IMR-90 (cell line): ENCODE measurements around the gene TMEM126A. TPM values are rescaled to one million over a fixed set of nuclear protein-coding genes. Genes with fewer than 3 reads are reported as not detected.
"Not testable (repeated sequence)": the region's sequence is repeated elsewhere in the genome, so short reads cannot be mapped to it uniquely, and the experiment has no call there.

Source experiments
- ATAC-seq: fragments of 200-7000 bp; cut with Tn5 transposase; 2 replicates; pipeline ENCODE4 v1.9.1; 2020; ENCODE audit warnings: low read depth, mild to moderate bottlenecking, moderate library complexity
- BruUV-seq: library from RNA; stranded (reverse); fragments of 400-500 nt; replicated peaks from 2 replicates; lab custom pipeline; 2021; lab: Mats Ljungman, UMichigan
- CTCF ChIA-PET: fragments of 300-600 bp; formaldehyde crosslinking; extraction: SDS; loops from one replicate; lab custom pipeline; 2021; ENCODE audit warnings: antibody characterized with exemption; lab: Yijun Ruan, JAX
- POLR2A ChIA-PET: fragments of 300-600 bp; sonication (Branson Sonifier 250); formaldehyde crosslinking; loops from one replicate; lab custom pipeline; 2022; ENCODE audit warnings: antibody characterized with exemption; ENCODE audit not compliant: unreplicated experiment; lab: Charles Lee
- DNase-seq: peaks from one replicate; pipeline ENCODE4 v3.0.0; 2013
- H2AFZ ChIP-seq: replicated peaks from 2 replicates; pipeline ENCODE3; 2013; ENCODE audit warnings: low read length, mild to moderate bottlenecking; ENCODE audit not compliant: poor library complexity
- H2AK5ac ChIP-seq: 2 replicates; pipeline ENCODE4 v1.6.1; 2013; ENCODE audit warnings: low read depth, low read length, inconsistent platforms
- H2AK9ac ChIP-seq: replicated peaks from 2 replicates; pipeline ENCODE3; 2013; ENCODE audit warnings: mild to moderate bottlenecking, low read depth, low read length, moderate library complexity; ENCODE audit not compliant: poor library complexity
- H2BK120ac ChIP-seq: 2 replicates; pipeline ENCODE4 v1.6.1; 2013; ENCODE audit warnings: low read depth, low read length, inconsistent platforms
- H2BK15ac ChIP-seq: 3 replicates; pipeline ENCODE4 v1.6.1; 2013; ENCODE audit warnings: low read depth, low read length, inconsistent platforms
- H2BK20ac ChIP-seq: 2 replicates; pipeline ENCODE4 v1.6.1; 2013; ENCODE audit warnings: low read depth, mild to moderate bottlenecking, inconsistent platforms, low read length, moderate library complexity
- H2BK5ac ChIP-seq: 2 replicates; pipeline ENCODE4 v1.6.1; 2013; ENCODE audit warnings: mild to moderate bottlenecking, low read depth, low read length, inconsistent platforms; ENCODE audit not compliant: poor library complexity, severe bottlenecking
- H3K14ac ChIP-seq: replicated peaks from 2 replicates; pipeline ENCODE4 v1.6.1; 2013; ENCODE audit warnings: low read depth, low read length, inconsistent platforms
- H3K18ac ChIP-seq: 2 replicates; pipeline ENCODE4 v1.6.1; 2013; ENCODE audit warnings: low read depth, low read length, control low read depth
- H3K23ac ChIP-seq: 2 replicates; pipeline ENCODE4 v1.6.1; 2013; ENCODE audit warnings: low read depth, low read length, inconsistent platforms
- H3K27ac ChIP-seq: 2 replicates; pipeline ENCODE4 v1.5.1; 2013; ENCODE audit warnings: mild to moderate bottlenecking, control low read depth, low read length; ENCODE audit not compliant: insufficient read depth
- H3K27me3 ChIP-seq: 2 replicates; pipeline ENCODE4 v1.6.1; 2013; ENCODE audit warnings: low read length; ENCODE audit not compliant: control insufficient read depth, insufficient read depth
- H3K36me3 ChIP-seq: 2 replicates; pipeline ENCODE4 v1.6.1; 2013; ENCODE audit warnings: low read length, mixed read lengths; ENCODE audit not compliant: control insufficient read depth, insufficient read depth
- H3K4ac ChIP-seq: 2 replicates; pipeline ENCODE4 v1.6.1; 2013; ENCODE audit warnings: low read depth, low read length, inconsistent platforms
- H3K4me1 ChIP-seq: 2 replicates; pipeline ENCODE4 v1.6.1; 2013; ENCODE audit warnings: low read length, mixed read lengths; ENCODE audit not compliant: control insufficient read depth, insufficient read depth
- H3K4me2 ChIP-seq: 2 replicates; pipeline ENCODE4 v1.6.1; 2013; ENCODE audit warnings: low read depth, mild to moderate bottlenecking, control low read depth, low read length, moderate library complexity
- H3K4me3 ChIP-seq: 2 replicates; pipeline ENCODE4 v1.5.1; 2013; ENCODE audit warnings: low read depth, mild to moderate bottlenecking, control low read depth, low read length, moderate library complexity; ENCODE audit not compliant: insufficient read depth
- H3K56ac ChIP-seq: 2 replicates; pipeline ENCODE4 v1.6.1; 2013; ENCODE audit warnings: low read length, inconsistent platforms; ENCODE audit not compliant: insufficient read depth; ENCODE audit errors: extremely low read depth
- H3K79me1 ChIP-seq, 2 experiments: 2 replicates each; pipeline ENCODE4 v1.6.1; 2013; ENCODE audit warnings: low read length in 2 of 2, inconsistent platforms in 1 of 2, low read depth in 1 of 2
- H3K9ac ChIP-seq: 2 replicates; pipeline ENCODE4 v1.6.1; 2013; ENCODE audit warnings: low read depth, low read length, control low read depth
- H3K9me1 ChIP-seq: 2 replicates; pipeline ENCODE4 v1.6.1; 2013; ENCODE audit warnings: low read length, inconsistent platforms; ENCODE audit not compliant: insufficient read depth
- H3K9me3 ChIP-seq: 2 replicates; pipeline ENCODE4 v1.6.1; 2013; ENCODE audit warnings: low read length; ENCODE audit not compliant: control insufficient read depth, insufficient read depth
- H4K20me1 ChIP-seq: 2 replicates; pipeline ENCODE4 v1.6.1; 2013; ENCODE audit warnings: low read length, inconsistent platforms; ENCODE audit not compliant: insufficient read depth
- H4K5ac ChIP-seq: 2 replicates; pipeline ENCODE4 v1.6.1; 2013; ENCODE audit warnings: mild to moderate bottlenecking, low read depth, low read length, control low read depth
- H4K8ac ChIP-seq, 2 experiments: 2 replicates each; pipeline ENCODE4 v1.6.1; 2013; ENCODE audit warnings: low read depth in 2 of 2, low read length in 2 of 2, control low read depth in 1 of 2, inconsistent platforms in 1 of 2
- H4K91ac ChIP-seq: 2 replicates; pipeline ENCODE4 v1.6.1; 2013; ENCODE audit warnings: low read depth, low read length, inconsistent platforms; ENCODE audit not compliant: insufficient read depth
- SMC3 ChIP-seq: fragments of 150-350 bp; IDR thresholded peaks from 2 replicates; pipeline ENCODE4 v1.6.1; 2016; ENCODE audit warnings: low read depth, mild to moderate bottlenecking, antibody characterized with exemption, low read length, moderate library complexity
- USF2 ChIP-seq: fragments of 150-350 bp; IDR thresholded peaks from 2 replicates; pipeline ENCODE4 v1.6.1; 2017; ENCODE audit warnings: mild to moderate bottlenecking, antibody characterized with exemption, low read length, low read depth
- WGBS, 2 experiments: methylation state at CpG; one replicate each; pipeline versions ENCODE4 v1.1.5 to v1.1.7; 2013; ENCODE audit warnings: missing lambda C conversion rate in 2 of 2; ENCODE audit not compliant: insufficient read length in 1 of 2; ENCODE audit errors: extremely low coverage in 2 of 2; 5-methylcytosine and 5-hydroxymethylcytosine counted together
- dilution Hi-C: fragments of 300-500 bp; cut with HindIII; formaldehyde crosslinking; loops from one replicate; pipeline ENCODE4 v1.14.3; 2018; ENCODE audit warnings: low sequenced_read_pairs; ENCODE audit not compliant: unreplicated experiment
- in situ Hi-C: fragments of 300-500 bp; cut with MboI; formaldehyde crosslinking; loops from 3 replicates; pipeline ENCODE4 v1.14.3; 2019; ENCODE audit warnings: low sequenced_read_pairs, inconsistent platforms, mixed read lengths
- intact Hi-C: fragments of 100-400 bp; cut with micrococcal nuclease; formaldehyde crosslinking; loops from 2 replicates; pipeline ENCODE4 v1.10.0; 2022
- polyA plus RNA-seq, 3 experiments: library from polyadenylated mRNA; depleted of rRNA; stranded (reverse); fragments of >200 nt; gene quantifications; 2 replicates each; pipeline ENCODE4 v1.2.3, GENCODE V29; 2012; ENCODE audit warnings: low replicate concordance in 1 of 3
- total RNA-seq: library from RNA; depleted of rRNA; stranded (reverse); fragments of >200 nt; gene quantifications from 2 replicates; pipeline ENCODE4 v1.2.3, GENCODE V29; 2012

Gene TMEM126A
- total and polyA plus RNA-seq, 2 of the 4 experiments (the other 2 are of a cell fraction) = 34.9 to 60.4 TPM

GRCh38 chr11:85666687-85667086, 18.9 kb downstream of the TMEM126A start (continued):
- no peak for TF ChIP-seq USF2

GRCh38 chr11:85668157-85668556, 20.4 kb downstream of the TMEM126A start:
- H2BK15ac ChIP-seq = no peak overlapping the region

GRCh38 chr11:85670949-85671663, 23.3 kb downstream of the TMEM126A start:
- BruUV-seq, in situ Hi-C loops: not testable (repeated sequence)

More at GRCh38 chr11:85668157-85668556, 20.4 kb downstream of the TMEM126A start:
- H2BK20ac ChIP-seq = no peak overlapping the region
- no peak overlapping the region for H4K91ac ChIP-seq
- dilution Hi-C loops (no loop called here), intact Hi-C loops (no loop called here), in situ Hi-C loops (no loop called here)
- no peak overlapping the region for H3K14ac ChIP-seq
- H4K20me1 ChIP-seq = peaks cover 13% of the 10 kb centered on the region
- no peaks in the 10 kb centered on the region for H3K9me1 ChIP-seq
- no peak overlapping the region for H3K27ac ChIP-seq
- no peaks in the 10 kb centered on the region for H3K36me3 ChIP-seq
- H2BK5ac ChIP-seq = no peak overlapping the region
- no peak overlapping the region for H4K8ac ChIP-seq
- no peak overlapping the region for H2BK120ac ChIP-seq
- no peak overlapping the region for H3K18ac ChIP-seq
- TF ChIP-seq SMC3 = no peak
- H3K56ac ChIP-seq = no peak overlapping the region
- ChIA-PET CTCF (interaction anchor here (0.6 to 1.0 kb wide), 2 partner anchors 18 to 820 kb away, joined by 3 read pairs; partner anchors contain the start of gene CCDC89), POLR2A (no interaction called here)
- no peaks in the 10 kb centered on the region for H3K4me1 ChIP-seq
- no peak overlapping the region for H3K23ac ChIP-seq
- no peak overlapping the region for H2AK5ac ChIP-seq
- no peak overlapping the region for H2AK9ac ChIP-seq
- no peak overlapping the region for H2AFZ ChIP-seq
- no peak overlapping the region for H4K5ac ChIP-seq
- H3K9me3 ChIP-seq = no peaks in the 10 kb centered on the region
- H3K27me3 ChIP-seq = no peaks in the 10 kb centered on the region
- BruUV-seq = no TSS peak
- DNase-seq = no peak
- no peak for ATAC-seq
- H3K79me1 ChIP-seq = peaks cover 0 to 9% of the 10 kb centered on the region in 2 experiments; a peak in 1 of 4 replicates
- WGBS, 2 experiments = no CpG with 5 or more reads among the region's 1 CpG
- H3K4me3 ChIP-seq = no peak overlapping the region
- H3K4ac ChIP-seq = no peak overlapping the region
- no peak overlapping the region for H3K4me2 ChIP-seq
- no peak overlapping the region for H3K9ac ChIP-seq

More at GRCh38 chr11:85670949-85671663, 23.3 kb downstream of the TMEM126A start:
- H4K91ac ChIP-seq, H2BK15ac ChIP-seq, H3K27ac ChIP-seq, dilution Hi-C loops, H2BK5ac ChIP-seq, H3K4me1 ChIP-seq, H3K79me1 ChIP-seq, H3K9ac ChIP-seq, DNase-seq, H2BK20ac ChIP-seq, H2AK5ac ChIP-seq, H3K14ac ChIP-seq, H4K5ac ChIP-seq, H4K8ac ChIP-seq, H2AK9ac ChIP-seq, H3K36me3 ChIP-seq, H3K18ac ChIP-seq, H3K56ac ChIP-seq, CTCF ChIA-PET, H3K9me1 ChIP-seq, ATAC-seq, H3K9me3 ChIP-seq, POLR2A ChIA-PET, H3K23ac ChIP-seq, H3K27me3 ChIP-seq, H4K20me1 ChIP-seq, H3K4me3 ChIP-seq, intact Hi-C loops, H3K4ac ChIP-seq, H2AFZ ChIP-seq, H2BK120ac ChIP-seq, H3K4me2 ChIP-seq: not testable (repeated sequence)
